Measurements from ENCODE around the gene FOXO3.

DNA sequence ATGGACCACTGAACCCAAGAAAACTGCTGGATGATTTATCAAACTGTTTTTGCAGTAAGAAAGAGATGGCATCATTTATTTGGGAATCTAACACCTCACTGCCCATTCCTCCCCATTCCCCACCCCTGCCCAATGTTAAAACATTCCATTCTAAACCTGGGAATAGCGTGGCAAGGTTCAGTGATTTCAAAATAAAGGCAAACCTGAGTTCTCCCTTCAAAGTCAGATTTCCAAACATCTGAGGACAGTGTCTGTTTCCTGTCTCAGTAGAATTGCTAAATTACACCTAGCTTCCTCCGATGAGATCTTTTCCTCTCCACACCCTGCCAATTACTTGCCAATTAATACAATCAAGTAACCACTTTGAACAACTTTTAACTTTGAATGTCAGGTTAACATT, 160.1 kb downstream of the FOXO3 start:
- TF ChIP-seq, protein P1, sequence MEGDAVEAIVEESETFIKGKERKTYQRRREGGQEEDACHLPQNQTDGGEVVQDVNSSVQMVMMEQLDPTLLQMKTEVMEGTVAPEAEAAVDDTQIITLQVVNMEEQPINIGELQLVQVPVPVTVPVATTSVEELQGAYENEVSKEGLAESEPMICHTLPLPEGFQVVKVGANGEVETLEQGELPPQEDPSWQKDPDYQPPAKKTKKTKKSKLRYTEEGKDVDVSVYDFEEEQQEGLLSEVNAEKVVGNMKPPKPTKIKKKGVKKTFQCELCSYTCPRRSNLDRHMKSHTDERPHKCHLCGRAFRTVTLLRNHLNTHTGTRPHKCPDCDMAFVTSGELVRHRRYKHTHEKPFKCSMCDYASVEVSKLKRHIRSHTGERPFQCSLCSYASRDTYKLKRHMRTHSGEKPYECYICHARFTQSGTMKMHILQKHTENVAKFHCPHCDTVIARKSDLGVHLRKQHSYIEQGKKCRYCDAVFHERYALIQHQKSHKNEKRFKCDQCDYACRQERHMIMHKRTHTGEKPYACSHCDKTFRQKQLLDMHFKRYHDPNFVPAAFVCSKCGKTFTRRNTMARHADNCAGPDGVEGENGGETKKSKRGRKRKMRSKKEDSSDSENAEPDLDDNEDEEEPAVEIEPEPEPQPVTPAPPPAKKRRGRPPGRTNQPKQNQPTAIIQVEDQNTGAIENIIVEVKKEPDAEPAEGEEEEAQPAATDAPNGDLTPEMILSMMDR (IDR thresholded peaks at IDR 0.05; ENCODE audit: low read depth, low read length), result no peak
- TF ChIP-seq POLR2A (IDR thresholded peaks at IDR 0.05; ENCODE audit: extremely low read depth, insufficient read length) (no peak), MYC (IDR thresholded peaks at IDR 0.05; ENCODE audit: low read depth, low read length) (no peak)

Data from NB4 (cell line).